Peyer's patch (tissue), 4 donors: ENCODE data around the gene ZNF385D. TPM values are rescaled to one million over a fixed set of nuclear protein-coding genes. Genes with fewer than 3 reads are reported as not detected.

Experiments used
- DNase-seq, 3 donors: peaks; one replicate each; pipeline ENCODE4 v3.0.0-alpha.2; 2017 to 2019
- H3K27ac ChIP-seq, 4 donors: fragments of 200-600 bp; sonication (generic); one replicate each; pipeline ENCODE4 v1.5.1; 2016 to 2019
- H3K27me3 ChIP-seq, 2 donors: fragments of 200-600 bp; sonication (generic); one replicate each; pipeline ENCODE4 v1.5.1; 2019
- H3K36me3 ChIP-seq, 3 donors: fragments of 200-600 bp; sonication (generic); one replicate each; pipeline ENCODE4 v1.5.1; 2016 to 2019
- H3K4me1 ChIP-seq, 4 donors: fragments of 200-600 bp; sonication (generic); one replicate each; pipeline ENCODE4 v1.5.1; 2016 to 2019
- H3K4me3 ChIP-seq, 4 donors: fragments of 200-600 bp; sonication (generic); 1 replicate in 3 of 4; 2 replicates in 1 of 4; pipeline ENCODE4 v1.5.1; 2016 to 2019; ENCODE audit warnings: mild to moderate bottlenecking in 1 of 4
- H3K9me3 ChIP-seq, 4 donors: fragments of 200-600 bp; sonication (generic); one replicate each; pipeline ENCODE4 v1.5.1; 2016 to 2019; ENCODE audit warnings: mild to moderate bottlenecking in 1 of 4
- POLR2A ChIP-seq, 2 donors: fragments of 450-650 bp; IDR thresholded peaks; one replicate each; pipeline ENCODE4 v1.5.1; 2017; ENCODE audit warnings: antibody characterized with exemption in 2 of 2, mild to moderate bottlenecking in 2 of 2, moderate library complexity in 2 of 2
- total RNA-seq, 4 donors: library from RNA; depleted of rRNA; stranded (reverse); fragments of >200 nt; gene quantifications; one replicate each; pipeline ENCODE4 v1.1.0, GENCODE V29; 2016
- TF ChIP-seq, protein P1 (sequence below), 6 experiments: fragments of 450-650 bp in 4 of 6; fragments of 200-600 bp in 2 of 6; sonication (generic) in 1 of 6; IDR thresholded peaks; one replicate each; pipeline ENCODE4 v1.5.1; 2017 to 2019; ENCODE audit warnings: antibody characterized with exemption in 6 of 6, mild to moderate bottlenecking in 3 of 6, moderate library complexity in 1 of 6

The ZNF385D gene
- total RNA-seq, 4 donors from 2014 or later = 1.1 to 3.3 (median 1.8) TPM

DNA sequence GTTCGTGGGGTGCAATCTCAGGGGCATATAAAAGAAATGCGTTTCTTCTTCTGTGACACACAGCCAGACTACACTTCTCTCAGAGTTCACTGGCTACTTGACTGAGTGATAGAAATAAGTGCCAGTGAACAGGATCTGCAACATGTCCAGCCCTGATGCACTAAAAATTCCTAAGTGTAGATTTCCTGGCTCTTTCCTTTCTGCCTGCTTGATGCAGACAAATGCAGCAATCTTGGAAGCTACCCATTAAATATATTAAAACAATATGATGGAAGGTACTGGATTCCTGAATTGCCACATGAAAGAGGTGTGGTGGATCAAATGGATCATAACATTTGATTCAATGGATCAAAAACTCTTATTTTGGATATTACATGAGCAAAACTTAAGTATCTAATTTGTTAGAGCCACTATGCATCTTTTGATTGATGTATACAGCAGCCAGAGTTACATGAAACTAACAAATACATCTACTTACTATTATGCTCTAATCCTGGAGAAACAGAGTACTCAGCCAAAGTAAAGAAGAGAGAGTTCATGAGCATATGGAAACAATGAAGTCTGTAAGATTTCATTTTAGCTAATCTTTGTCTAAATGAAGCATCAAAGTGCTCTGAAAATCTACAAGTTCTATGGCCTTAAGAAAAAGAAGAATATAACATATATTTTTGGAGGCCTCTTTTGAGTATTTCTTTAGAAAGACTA is 222.6 kb downstream of the ZNF385D start:
- DNase-seq = no peak
- Histone ChIP-seq H3K27me3 (no peaks in the 10 kb centered on the region), H3K4me3 (no peak overlapping the region), H3K4me1 (no peaks in the 10 kb centered on the region), H3K9me3 (no peaks in the 10 kb centered on the region), H3K36me3 (no peaks in the 10 kb centered on the region), H3K27ac (no peak overlapping the region)
- TF ChIP-seq, protein P1, sequence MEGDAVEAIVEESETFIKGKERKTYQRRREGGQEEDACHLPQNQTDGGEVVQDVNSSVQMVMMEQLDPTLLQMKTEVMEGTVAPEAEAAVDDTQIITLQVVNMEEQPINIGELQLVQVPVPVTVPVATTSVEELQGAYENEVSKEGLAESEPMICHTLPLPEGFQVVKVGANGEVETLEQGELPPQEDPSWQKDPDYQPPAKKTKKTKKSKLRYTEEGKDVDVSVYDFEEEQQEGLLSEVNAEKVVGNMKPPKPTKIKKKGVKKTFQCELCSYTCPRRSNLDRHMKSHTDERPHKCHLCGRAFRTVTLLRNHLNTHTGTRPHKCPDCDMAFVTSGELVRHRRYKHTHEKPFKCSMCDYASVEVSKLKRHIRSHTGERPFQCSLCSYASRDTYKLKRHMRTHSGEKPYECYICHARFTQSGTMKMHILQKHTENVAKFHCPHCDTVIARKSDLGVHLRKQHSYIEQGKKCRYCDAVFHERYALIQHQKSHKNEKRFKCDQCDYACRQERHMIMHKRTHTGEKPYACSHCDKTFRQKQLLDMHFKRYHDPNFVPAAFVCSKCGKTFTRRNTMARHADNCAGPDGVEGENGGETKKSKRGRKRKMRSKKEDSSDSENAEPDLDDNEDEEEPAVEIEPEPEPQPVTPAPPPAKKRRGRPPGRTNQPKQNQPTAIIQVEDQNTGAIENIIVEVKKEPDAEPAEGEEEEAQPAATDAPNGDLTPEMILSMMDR (IDR thresholded peaks at IDR 0.05) = no peak
- TF ChIP-seq POLR2A (IDR thresholded peaks at IDR 0.05) = no peak

- no peaks in the 10 kb centered on the region for H3K4me1 ChIP-seq
- TF ChIP-seq POLR2A (IDR thresholded peaks at IDR 0.05) = no peak
- TF ChIP-seq, protein P1 (IDR thresholded peaks at IDR 0.05) = no peak
- no peaks in the 10 kb centered on the region for H3K36me3 ChIP-seq
- H3K4me3 ChIP-seq = no peak overlapping the region
- no peaks in the 10 kb centered on the region for H3K9me3 ChIP-seq
- H3K27ac ChIP-seq = no peak overlapping the region
- no peak for DNase-seq
- no peaks in the 10 kb centered on the region for H3K27me3 ChIP-seq
Measured at GRCh38 chr3:21526461-21526860, 224.5 kb downstream of the ZNF385D start.

DNA sequence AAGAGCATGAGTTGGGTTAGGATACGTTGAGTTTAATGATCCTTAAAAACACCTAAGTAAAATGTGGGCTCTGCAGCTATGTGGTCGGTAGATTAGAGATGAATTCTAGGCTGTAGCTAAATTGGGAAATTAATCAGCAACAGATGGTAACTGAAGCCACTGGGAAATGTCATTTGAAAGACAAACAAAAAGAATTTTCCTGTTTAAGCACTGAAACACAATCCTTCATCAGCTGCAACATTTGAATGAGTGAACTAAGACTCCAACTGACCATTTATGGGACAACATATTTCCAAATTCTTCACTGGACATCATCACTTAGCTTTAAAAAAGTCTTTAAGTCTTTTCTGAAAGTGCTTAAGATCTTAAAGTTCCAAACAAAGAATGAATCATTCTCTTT is 226.9 kb downstream of the ZNF385D start:
- Histone ChIP-seq H3K4me1 (no peaks in the 10 kb centered on the region), H3K4me3 (no peak overlapping the region), H3K36me3 (no peaks in the 10 kb centered on the region), H3K27me3 (no peaks in the 10 kb centered on the region), H3K27ac (no peak overlapping the region), H3K9me3 (no peaks in the 10 kb centered on the region)
- no peak for TF ChIP-seq POLR2A (IDR thresholded peaks at IDR 0.05)
- TF ChIP-seq, protein P1 (IDR thresholded peaks at IDR 0.05) = no peak
- no peak for DNase-seq

GRCh38 chr3:21520106-21520963 is 230.7 kb downstream of the ZNF385D start:
- Histone ChIP-seq H3K9me3 (no peaks in the 10 kb centered on the region), H3K4me3 (no peak overlapping the region), H3K27me3 (no peaks in the 10 kb centered on the region), H3K4me1 (no peaks in the 10 kb centered on the region), H3K27ac (no peak overlapping the region), H3K36me3 (no peaks in the 10 kb centered on the region)
- TF ChIP-seq, protein P1 (IDR thresholded peaks at IDR 0.05) = no peak
- TF ChIP-seq POLR2A (IDR thresholded peaks at IDR 0.05) = no peak
- DNase-seq = no peak

DNA sequence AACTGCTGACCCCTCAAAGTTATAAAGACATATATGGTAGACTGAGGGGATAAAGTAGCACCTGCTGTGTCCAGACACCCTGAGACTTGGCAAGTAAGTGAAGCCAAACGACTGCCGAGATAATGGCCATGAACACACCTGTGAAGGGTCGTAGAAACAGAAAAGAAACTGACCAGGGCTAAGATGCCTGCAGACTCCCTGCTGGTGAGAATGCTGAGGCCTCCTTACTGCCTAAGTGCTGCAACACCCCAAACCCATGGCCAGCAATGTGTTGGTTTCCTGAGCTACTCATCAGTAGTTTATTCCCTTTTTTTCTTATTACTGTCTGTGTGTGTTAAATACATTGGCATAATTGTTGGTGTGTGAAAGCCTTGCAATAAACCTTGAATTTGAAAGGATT is 233.8 kb downstream of the ZNF385D start:
- Histone ChIP-seq H3K4me1 (no peaks in the 10 kb centered on the region), H3K36me3 (no peaks in the 10 kb centered on the region), H3K27ac (no peak overlapping the region), H3K9me3 (no peaks in the 10 kb centered on the region), H3K4me3 (no peak overlapping the region), H3K27me3 (no peaks in the 10 kb centered on the region)
- no peak for DNase-seq
- TF ChIP-seq, protein P1 (IDR thresholded peaks at IDR 0.05) = no peak
- no peak for TF ChIP-seq POLR2A (IDR thresholded peaks at IDR 0.05)
